HCT116 (cell line): ENCODE measurements around the gene HDLBP. TPM values are rescaled to one million over a fixed set of nuclear protein-coding genes. Genes with fewer than 3 reads are reported as not detected.

Source experiments
- ATAC-seq: fragments of 200-7000 bp; cut with Tn5 transposase; 2 replicates; pipeline ENCODE4 v1.9.1; 2020; ENCODE audit warnings: mild to moderate bottlenecking, moderate library complexity
- BruUV-seq: library from RNA; stranded (reverse); fragments of 400-500 nt; replicated peaks from 2 replicates; lab custom pipeline; 2021; lab: Mats Ljungman, UMichigan
- CTCF ChIA-PET: fragments of 300-600 bp; sonication (Branson Sonifier 250); formaldehyde crosslinking; loops from one replicate; lab custom pipeline; 2021; ENCODE audit warnings: antibody characterized with exemption; lab: Charles Lee
- POLR2A ChIA-PET: fragments of 300-600, 350-600 bp; sonication (Branson Sonifier 250); formaldehyde crosslinking; loops from one replicate; lab custom pipeline; 2021; ENCODE audit warnings: antibody characterized with exemption; lab: Charles Lee
- RAD21 ChIA-PET, 2 experiments: fragments of 300-600 bp; sonication (Branson Sonifier 250); formaldehyde crosslinking; loops; one replicate each; lab custom pipeline; 2023; ENCODE audit warnings: low total read pairs in 2 of 2; ENCODE audit not compliant: uncharacterized antibody in 2 of 2, unreplicated experiment in 2 of 2, low non-redundant PET in 1 of 2; lab: Charles Lee
- DNase-seq: peaks from one replicate; pipeline ENCODE4 v3.0.0-alpha.2; 2010; ENCODE audit warnings: low read depth, low spot score
- H2AFZ ChIP-seq: fragments of 200-600 bp; shearing (Covaris generic), sonication (generic); 2 replicates; pipeline ENCODE4 v1.6.1; 2017; ENCODE audit warnings: low read depth, mixed run types, mixed read lengths, antibody characterized with exemption, low read length; ENCODE audit not compliant: poor library complexity, severe bottlenecking
- H3K27ac ChIP-seq: 2 replicates; pipeline ENCODE4 v1.5.1; 2012; ENCODE audit warnings: low read depth, low read length
- H3K27me3 ChIP-seq: fragments of 200-600 bp; sonication (generic); 2 replicates; pipeline ENCODE4 v1.6.1; 2016; ENCODE audit warnings: mixed run types, low read length, mixed read lengths; ENCODE audit not compliant: insufficient read depth
- H3K36me3 ChIP-seq, 2 experiments: fragments of 200-500 bp in 1 of 2; fragments of 200-600 bp in 1 of 2; sonication (Bioruptor generic) in 1 of 2; sonication (generic) in 1 of 2; 2 replicates each; pipeline versions ENCODE4 v1.5.1 to v1.6.1; 2014 to 2016; ENCODE audit warnings: low read length in 2 of 2, inconsistent platforms in 1 of 2, mixed read lengths in 1 of 2, mixed run types in 1 of 2; ENCODE audit not compliant: insufficient read depth in 2 of 2, control insufficient read depth in 1 of 2
- H3K4me1 ChIP-seq, 2 experiments: fragments of 200-600 bp in 1 of 2; sonication (generic) in 1 of 2; 2 replicates each; pipeline versions ENCODE4 v1.5.1 to v1.6.1; 2012 to 2017; ENCODE audit warnings: low read length in 2 of 2, inconsistent platforms in 1 of 2, mild to moderate bottlenecking in 1 of 2, mixed read lengths in 1 of 2, mixed run types in 1 of 2, moderate library complexity in 1 of 2; ENCODE audit not compliant: insufficient read depth in 2 of 2, control insufficient read depth in 1 of 2
- H3K4me2 ChIP-seq: fragments of 200-600 bp; sonication (generic); 2 replicates; pipeline ENCODE4 v1.6.1; 2017; ENCODE audit warnings: mixed run types, low read length, mixed read lengths
- H3K4me3 ChIP-seq, 2 experiments: fragments of 200-600 bp in 1 of 2; sonication (generic) in 1 of 2; replicated peaks in 1 of 2; 2 replicates each; pipeline ENCODE4 v1.5.1; 2011 to 2016; ENCODE audit warnings: low read length in 2 of 2, control low read depth in 1 of 2, low read depth in 1 of 2, mild to moderate bottlenecking in 1 of 2, mixed read lengths in 1 of 2, mixed run types in 1 of 2
- H3K79me2 ChIP-seq: fragments of 200-600 bp; sonication (generic); 2 replicates; pipeline ENCODE4 v1.6.1; 2017; ENCODE audit warnings: mild to moderate bottlenecking, mixed run types, low read length, moderate library complexity, mixed read lengths; ENCODE audit not compliant: insufficient read depth
- H3K9ac ChIP-seq: fragments of 200-600 bp; sonication (generic); 2 replicates; pipeline ENCODE4 v1.6.1; 2016; ENCODE audit warnings: low read length, mixed read lengths
- H3K9me2 ChIP-seq: fragments of 200-600 bp; sonication (generic), shearing (Covaris generic); 2 replicates; pipeline ENCODE4 v1.6.1; 2017; ENCODE audit warnings: mixed run types, mild to moderate bottlenecking, moderate library complexity; ENCODE audit not compliant: insufficient read depth
- H3K9me3 ChIP-seq, 2 experiments: fragments of 200-500 bp in 1 of 2; fragments of 200-600 bp in 1 of 2; sonication (Bioruptor generic) in 1 of 2; sonication (generic) in 1 of 2; 2 replicates each; pipeline ENCODE4 v1.6.1; 2014 to 2017; ENCODE audit warnings: low read length in 2 of 2, mixed read lengths in 2 of 2, inconsistent platforms in 1 of 2, low read depth in 1 of 2, mild to moderate bottlenecking in 1 of 2, mixed run types in 1 of 2, moderate library complexity in 1 of 2; ENCODE audit not compliant: control insufficient read depth in 1 of 2, insufficient read depth in 1 of 2
- H4K20me1 ChIP-seq: fragments of 200-600 bp; sonication (generic), shearing (Covaris generic); 2 replicates; pipeline ENCODE4 v1.6.1; 2017; ENCODE audit warnings: mixed run types, mild to moderate bottlenecking, moderate library complexity; ENCODE audit not compliant: insufficient read depth
- CBX3 ChIP-seq: IDR thresholded peaks from 2 replicates; pipeline ENCODE4 v1.6.1; 2012; ENCODE audit warnings: low read depth
- EZH2 ChIP-seq: fragments of 200-600 bp; sonication (generic); IDR thresholded peaks from 2 replicates; pipeline ENCODE4 v1.6.1; 2017; ENCODE audit warnings: antibody characterized with exemption, mixed run types
- EZH2phosphoT487 ChIP-seq: fragments of 200-600 bp; IDR thresholded peaks from 2 replicates; pipeline ENCODE4 v1.6.1; 2018; ENCODE audit warnings: antibody characterized with exemption, borderline replicate concordance
- FOSL1 ChIP-seq: IDR thresholded peaks from 2 replicates; pipeline ENCODE4 v1.6.1; 2012; ENCODE audit warnings: low read depth
- JUND ChIP-seq: IDR thresholded peaks from 2 replicates; pipeline ENCODE4 v1.6.1; 2012
- POLR2A ChIP-seq: IDR thresholded peaks from 2 replicates; pipeline ENCODE4 v1.7.0; 2011; ENCODE audit warnings: borderline replicate concordance; ENCODE audit not compliant: insufficient read depth, insufficient read length; ENCODE audit errors: extremely low read depth
- POLR2AphosphoS5 ChIP-seq: IDR thresholded peaks from 2 replicates; pipeline ENCODE4 v1.6.1; 2011; ENCODE audit warnings: mild to moderate bottlenecking, low read depth, low read length, moderate library complexity
- RAD21 ChIP-seq: IDR thresholded peaks from 2 replicates; pipeline ENCODE4 v1.6.1; 2012; ENCODE audit warnings: low read depth, mild to moderate bottlenecking
- SIN3A ChIP-seq: IDR thresholded peaks from 2 replicates; pipeline ENCODE4 v1.6.1; 2012; ENCODE audit warnings: low read depth
- SP1 ChIP-seq: IDR thresholded peaks from 2 replicates; pipeline ENCODE4 v1.6.1; 2012; ENCODE audit warnings: low read depth
- TCF7L2 ChIP-seq: IDR thresholded peaks from 2 replicates; pipeline ENCODE4 v1.7.0; 2011; ENCODE audit warnings: borderline replicate concordance, inconsistent platforms; ENCODE audit not compliant: insufficient read depth, insufficient read length; ENCODE audit errors: extremely low read depth
- ZBTB33 ChIP-seq: IDR thresholded peaks from 2 replicates; pipeline ENCODE4 v1.6.1; 2011; ENCODE audit warnings: mild to moderate bottlenecking, low read length, moderate library complexity; ENCODE audit not compliant: insufficient replicate concordance; ENCODE audit errors: extremely low read depth
- ZFX ChIP-seq: fragments of 450-650 bp; IDR thresholded peaks from 2 replicates; pipeline ENCODE4 v1.6.1; 2017
- intact Hi-C: fragments of 100-400 bp; cut with micrococcal nuclease; formaldehyde crosslinking; loops from 2 replicates; pipeline ENCODE4 v1.10.0; 2022
- total RNA-seq: library from RNA; stranded (reverse); gene quantifications from one replicate; pipeline ENCODE4 v1.2.1, GENCODE V29; 2021; ENCODE audit not compliant: unreplicated experiment
- TF ChIP-seq, protein P1 (sequence below): IDR thresholded peaks from 2 replicates; pipeline ENCODE4 v1.6.1; 2012; ENCODE audit warnings: low read depth

The HDLBP gene
- total RNA-seq, 1 experiment from 2014 or later = 462 TPM

DNA sequence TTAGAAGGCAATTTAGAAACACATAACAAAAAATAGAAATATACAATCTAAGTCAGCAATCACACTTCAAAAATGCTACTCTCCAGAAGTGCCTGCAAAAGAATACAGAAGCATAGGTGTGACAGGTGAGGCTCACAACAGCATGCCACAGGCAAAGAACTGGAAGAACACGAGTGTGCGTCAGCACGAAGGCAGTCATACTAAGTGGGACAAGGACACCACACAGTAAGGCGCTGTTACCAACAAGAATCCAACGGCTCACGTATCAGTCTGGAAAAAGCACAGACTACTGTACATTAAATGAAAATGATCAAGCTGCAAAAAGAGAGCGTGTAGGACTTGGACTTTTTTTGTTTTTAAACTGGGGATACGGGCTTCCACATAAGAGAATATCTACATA lies 18.7 kb downstream of the HDLBP start:
- Histone ChIP-seq H3K79me2 (peaks cover 98% of the 10 kb centered on the region), H3K27ac (no peak overlapping the region), H3K4me1 (no peaks in the 10 kb centered on the region), H2AFZ (no peak overlapping the region), H3K27me3 (no peaks in the 10 kb centered on the region), H3K9ac (no peak overlapping the region), H3K4me3 (no peak overlapping the region), H3K36me3 (no peaks in the 10 kb centered on the region), H3K9me3 (no peaks in the 10 kb centered on the region), H4K20me1 (peaks cover 39% of the 10 kb centered on the region; the same call in 1 of the 2 replicates), H3K4me2 (no peak overlapping the region), H3K9me2 (no peaks in the 10 kb centered on the region)
- no peak for ATAC-seq
- DNase-seq = no peak
- TF ChIP-seq SIN3A (no peak), ZFX (no peak), RAD21 (no peak), ZBTB33 (no peak), CBX3 (no peak), FOSL1 (no peak), EZH2 (no peak), JUND (no peak), SP1 (no peak), EZH2phosphoT487 (no peak), POLR2AphosphoS5 (no peak), POLR2A (no peak), TCF7L2 (no peak)
- TF ChIP-seq, protein P1, sequence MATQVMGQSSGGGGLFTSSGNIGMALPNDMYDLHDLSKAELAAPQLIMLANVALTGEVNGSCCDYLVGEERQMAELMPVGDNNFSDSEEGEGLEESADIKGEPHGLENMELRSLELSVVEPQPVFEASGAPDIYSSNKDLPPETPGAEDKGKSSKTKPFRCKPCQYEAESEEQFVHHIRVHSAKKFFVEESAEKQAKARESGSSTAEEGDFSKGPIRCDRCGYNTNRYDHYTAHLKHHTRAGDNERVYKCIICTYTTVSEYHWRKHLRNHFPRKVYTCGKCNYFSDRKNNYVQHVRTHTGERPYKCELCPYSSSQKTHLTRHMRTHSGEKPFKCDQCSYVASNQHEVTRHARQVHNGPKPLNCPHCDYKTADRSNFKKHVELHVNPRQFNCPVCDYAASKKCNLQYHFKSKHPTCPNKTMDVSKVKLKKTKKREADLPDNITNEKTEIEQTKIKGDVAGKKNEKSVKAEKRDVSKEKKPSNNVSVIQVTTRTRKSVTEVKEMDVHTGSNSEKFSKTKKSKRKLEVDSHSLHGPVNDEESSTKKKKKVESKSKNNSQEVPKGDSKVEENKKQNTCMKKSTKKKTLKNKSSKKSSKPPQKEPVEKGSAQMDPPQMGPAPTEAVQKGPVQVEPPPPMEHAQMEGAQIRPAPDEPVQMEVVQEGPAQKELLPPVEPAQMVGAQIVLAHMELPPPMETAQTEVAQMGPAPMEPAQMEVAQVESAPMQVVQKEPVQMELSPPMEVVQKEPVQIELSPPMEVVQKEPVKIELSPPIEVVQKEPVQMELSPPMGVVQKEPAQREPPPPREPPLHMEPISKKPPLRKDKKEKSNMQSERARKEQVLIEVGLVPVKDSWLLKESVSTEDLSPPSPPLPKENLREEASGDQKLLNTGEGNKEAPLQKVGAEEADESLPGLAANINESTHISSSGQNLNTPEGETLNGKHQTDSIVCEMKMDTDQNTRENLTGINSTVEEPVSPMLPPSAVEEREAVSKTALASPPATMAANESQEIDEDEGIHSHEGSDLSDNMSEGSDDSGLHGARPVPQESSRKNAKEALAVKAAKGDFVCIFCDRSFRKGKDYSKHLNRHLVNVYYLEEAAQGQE = no peak
- ChIA-PET CTCF (no interaction called here), POLR2A (no interaction called here), RAD21 (no interaction called here)
- intact Hi-C loops = no loop called here
- no TSS peak for BruUV-seq
